Endodermal cell (in vitro differentiated cells): ENCODE data around the gene ATXN7L1. TPM values are rescaled to one million over a fixed set of nuclear protein-coding genes. Genes with fewer than 3 reads are reported as not detected.

Source experiments
- DNase-seq: peaks from one replicate; pipeline ENCODE4 v3.0.0-alpha.2; 2017
- H3K27ac ChIP-seq: 2 replicates; pipeline ENCODE4 v1.5.1; 2013; ENCODE audit warnings: mild to moderate bottlenecking, low read depth, low read length, moderate library complexity
- H3K27me3 ChIP-seq: 2 replicates; pipeline ENCODE4 v1.6.1; 2013; ENCODE audit warnings: mild to moderate bottlenecking, low read length, moderate library complexity; ENCODE audit not compliant: insufficient read depth, control insufficient read depth, poor library complexity, severe bottlenecking
- H3K36me3 ChIP-seq: 2 replicates; pipeline ENCODE4 v1.7.0; 2013; ENCODE audit warnings: mild to moderate bottlenecking, low read length, moderate library complexity; ENCODE audit not compliant: control insufficient read depth, insufficient read depth
- H3K4me1 ChIP-seq: one replicate; pipeline ENCODE4 v1.7.0; 2013; ENCODE audit warnings: low read length; ENCODE audit not compliant: control insufficient read depth, insufficient read depth
- H3K4me3 ChIP-seq: 2 replicates; pipeline ENCODE4 v1.5.1; 2013; ENCODE audit warnings: mild to moderate bottlenecking, low read length, moderate library complexity
- H3K9ac ChIP-seq: 2 replicates; pipeline ENCODE4 v1.6.1; 2013; ENCODE audit warnings: mild to moderate bottlenecking, low read length, moderate library complexity; ENCODE audit not compliant: poor library complexity, severe bottlenecking; ENCODE audit errors: extremely low read depth
- H3K9me3 ChIP-seq: 2 replicates; pipeline ENCODE4 v1.6.1; 2013; ENCODE audit warnings: mild to moderate bottlenecking, low read length, moderate library complexity; ENCODE audit not compliant: control insufficient read depth
- H3K27ac Mint-ChIP-seq: 2 replicates; pipeline ENCODE4 v1.8.0; 2020; ENCODE audit warnings: mixed read lengths
- H3K27me3 Mint-ChIP-seq: 2 replicates; pipeline ENCODE4 v1.8.0; 2021; ENCODE audit warnings: mild to moderate bottlenecking, mixed read lengths; ENCODE audit not compliant: insufficient read depth
- H3K36me3 Mint-ChIP-seq: 2 replicates; pipeline ENCODE4 v1.8.0; 2020; ENCODE audit warnings: low read depth, mixed read lengths
- H3K4me1 Mint-ChIP-seq: 2 replicates; pipeline ENCODE4 v1.8.0; 2020; ENCODE audit warnings: mixed read lengths
- H3K4me3 Mint-ChIP-seq: 2 replicates; pipeline ENCODE4 v1.8.0; 2020; ENCODE audit warnings: mild to moderate bottlenecking, moderate library complexity, mixed read lengths
- H3K9me3 Mint-ChIP-seq: 2 replicates; pipeline ENCODE4 v1.8.0; 2020; ENCODE audit warnings: mild to moderate bottlenecking, mixed read lengths
- WGBS, 2 experiments: methylation state at CpG; one replicate each; pipeline versions ENCODE4 v1.1.5 to v1.1.7; 2013; ENCODE audit warnings: missing lambda C conversion rate in 2 of 2, mixed read lengths in 1 of 2; ENCODE audit not compliant: insufficient coverage in 1 of 2, insufficient read length in 1 of 2; 5-methylcytosine and 5-hydroxymethylcytosine counted together
- total RNA-seq, 2 donors: library from RNA; stranded (reverse); fragmentation: NEBNext Ultra II Directional in 1 of 2; extraction: Animal tissue kit (Norgen Biotek cat#: 25700) in 1 of 2; gene quantifications; 2 replicates in 1 of 2; 3 replicates in 1 of 2; pipeline ENCODE4 v1.2.1, GENCODE V29; 2021
- TF ChIP-seq, protein P1 (sequence below): fragments of 200-600 bp; sonication (generic); conservative IDR thresholded peaks from 2 replicates; pipeline ENCODE4 v1.5.0; 2021; ENCODE audit warnings: antibody characterized with exemption, mild to moderate bottlenecking

ATXN7L1 gene
- total RNA-seq, 2 donors from 2014 or later: 16.9 to 30.4 TPM

DNA sequence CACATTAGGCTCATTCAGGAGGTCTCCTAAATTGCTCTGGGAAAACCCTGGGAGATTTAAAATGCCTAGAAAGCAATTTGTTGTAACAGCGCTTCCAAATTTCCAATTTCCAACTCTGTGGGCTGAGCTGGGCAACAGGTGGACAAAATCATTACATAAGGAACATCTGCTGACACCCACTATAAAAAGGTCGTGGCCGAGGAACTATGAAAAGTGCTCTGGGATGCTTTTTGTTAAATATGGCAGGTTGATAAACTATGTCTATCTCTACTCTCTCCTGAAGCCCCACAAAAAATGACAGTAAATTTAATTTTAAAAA is 45.1 kb downstream of the ATXN7L1 start:
- H3K9ac ChIP-seq: no peak overlapping the region
- H3K27me3 Mint-ChIP-seq: no peaks in the 10 kb centered on the region
- 84% methylated on average over 3 of the region's 3 CpGs; no CpG with 5 or more reads in 1 of the 2 experiments for WGBS, 2 experiments
- H3K4me1 ChIP-seq: peaks cover 4% of the 10 kb centered on the region
- H3K36me3 Mint-ChIP-seq: peaks cover 4% of the 10 kb centered on the region
- no peaks in the 10 kb centered on the region for H3K36me3 ChIP-seq
- no peak overlapping the region for H3K4me3 Mint-ChIP-seq
- no peak for DNase-seq
- H3K4me3 ChIP-seq: no peak overlapping the region
- no peak overlapping the region for H3K27ac Mint-ChIP-seq
- H3K9me3 ChIP-seq: no peaks in the 10 kb centered on the region
- TF ChIP-seq, protein P1, sequence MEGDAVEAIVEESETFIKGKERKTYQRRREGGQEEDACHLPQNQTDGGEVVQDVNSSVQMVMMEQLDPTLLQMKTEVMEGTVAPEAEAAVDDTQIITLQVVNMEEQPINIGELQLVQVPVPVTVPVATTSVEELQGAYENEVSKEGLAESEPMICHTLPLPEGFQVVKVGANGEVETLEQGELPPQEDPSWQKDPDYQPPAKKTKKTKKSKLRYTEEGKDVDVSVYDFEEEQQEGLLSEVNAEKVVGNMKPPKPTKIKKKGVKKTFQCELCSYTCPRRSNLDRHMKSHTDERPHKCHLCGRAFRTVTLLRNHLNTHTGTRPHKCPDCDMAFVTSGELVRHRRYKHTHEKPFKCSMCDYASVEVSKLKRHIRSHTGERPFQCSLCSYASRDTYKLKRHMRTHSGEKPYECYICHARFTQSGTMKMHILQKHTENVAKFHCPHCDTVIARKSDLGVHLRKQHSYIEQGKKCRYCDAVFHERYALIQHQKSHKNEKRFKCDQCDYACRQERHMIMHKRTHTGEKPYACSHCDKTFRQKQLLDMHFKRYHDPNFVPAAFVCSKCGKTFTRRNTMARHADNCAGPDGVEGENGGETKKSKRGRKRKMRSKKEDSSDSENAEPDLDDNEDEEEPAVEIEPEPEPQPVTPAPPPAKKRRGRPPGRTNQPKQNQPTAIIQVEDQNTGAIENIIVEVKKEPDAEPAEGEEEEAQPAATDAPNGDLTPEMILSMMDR: no peak
- no peaks in the 10 kb centered on the region for H3K9me3 Mint-ChIP-seq
- peaks cover 31% of the 10 kb centered on the region for H3K4me1 Mint-ChIP-seq
- H3K27me3 ChIP-seq: no peaks in the 10 kb centered on the region
- no peak overlapping the region for H3K27ac ChIP-seq

DNA sequence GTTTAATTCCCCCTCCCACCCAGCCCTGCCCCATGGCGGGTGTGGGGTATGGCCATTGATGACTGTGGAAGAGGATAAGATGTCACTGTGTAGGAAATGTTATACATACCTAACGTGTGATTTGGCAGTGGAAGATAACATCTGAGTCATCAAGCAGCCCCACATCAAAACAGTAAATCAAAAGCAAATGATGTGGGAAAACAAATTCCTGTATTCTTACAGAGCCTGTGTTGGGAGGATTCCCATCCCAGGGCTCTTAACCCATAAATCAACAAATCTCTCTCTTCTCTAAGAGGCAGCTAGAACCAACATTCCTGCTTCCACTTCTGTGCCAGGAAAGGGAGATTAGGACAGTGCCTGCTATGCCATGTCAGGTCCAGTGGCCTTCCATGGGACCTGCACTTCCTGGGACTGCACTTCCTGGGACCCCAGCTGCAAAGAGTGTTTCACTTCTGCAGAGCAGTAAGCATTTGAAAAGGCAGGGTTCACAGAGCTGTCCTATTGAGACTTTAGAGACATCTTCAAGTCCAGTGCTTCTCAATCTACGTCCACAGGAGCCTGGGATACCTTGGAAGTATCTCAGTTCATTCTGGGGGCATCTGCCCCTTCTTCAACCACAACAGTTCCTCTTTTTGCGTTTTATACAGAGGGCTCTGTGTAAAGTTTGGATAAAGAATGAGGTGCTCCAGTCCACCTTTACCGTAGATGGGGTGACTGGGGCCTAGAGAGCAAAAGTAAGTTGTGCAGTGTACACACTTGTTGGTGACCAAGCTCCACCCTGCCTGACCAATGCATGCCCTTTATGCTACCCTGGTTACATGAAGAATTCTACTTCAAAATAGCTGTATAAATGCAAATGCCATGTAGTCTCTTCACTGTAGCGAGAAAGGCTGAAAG is 45.7 kb downstream of the ATXN7L1 start:
- Mint-ChIP-seq H3K27me3 (no peaks in the 10 kb centered on the region), H3K9me3 (no peaks in the 10 kb centered on the region), H3K4me1 (peaks cover 30% of the 10 kb centered on the region), H3K4me3 (no peak overlapping the region), H3K36me3 (peaks cover 4% of the 10 kb centered on the region), H3K27ac (no peak overlapping the region)
- TF ChIP-seq, protein P1: no peak
- DNase-seq: no peak
- H3K9ac ChIP-seq: no peak overlapping the region
- no peak overlapping the region for H3K4me3 ChIP-seq
- H3K27me3 ChIP-seq: no peaks in the 10 kb centered on the region
- H3K9me3 ChIP-seq: no peaks in the 10 kb centered on the region
- no peak overlapping the region for H3K27ac ChIP-seq
- no peaks in the 10 kb centered on the region for H3K36me3 ChIP-seq
- WGBS, 2 experiments: 65 to 71% methylated on average over 4 to 5 of the region's 6 CpGs
- H3K4me1 ChIP-seq: peaks cover 4% of the 10 kb centered on the region

DNA sequence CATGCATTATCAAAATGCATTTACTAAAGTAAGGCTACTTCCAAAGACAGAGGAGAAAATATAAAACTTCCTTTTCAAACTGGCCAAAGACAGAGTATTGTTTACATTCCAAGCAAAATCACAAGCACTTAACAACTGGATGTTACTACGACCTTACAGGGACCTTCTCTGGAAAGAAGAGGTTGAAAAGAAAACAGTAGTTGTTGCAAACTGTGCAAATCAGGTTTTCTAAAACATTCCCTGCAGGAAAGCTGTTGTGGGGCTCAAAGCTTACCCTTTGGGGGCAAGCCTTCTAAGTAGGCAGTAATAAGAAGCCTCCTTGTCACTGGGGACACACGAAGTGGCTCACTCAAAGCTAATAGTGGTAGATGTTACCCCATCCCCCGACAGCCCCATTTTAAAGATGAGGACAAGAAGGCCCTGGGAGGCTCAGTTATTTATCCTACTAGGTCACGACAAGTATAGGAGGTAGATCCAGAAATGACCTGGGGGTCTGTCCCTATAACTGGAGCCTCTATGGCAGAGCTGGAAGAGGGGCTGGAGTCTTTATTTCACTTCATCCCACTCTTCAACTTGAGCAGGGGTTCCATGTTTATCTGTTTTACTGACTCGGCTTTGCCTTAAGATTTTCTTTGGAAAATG is 46.6 kb downstream of the ATXN7L1 start:
- Histone ChIP-seq H3K4me3 (no peak overlapping the region), H3K27me3 (no peaks in the 10 kb centered on the region), H3K9ac (no peak overlapping the region), H3K27ac (no peak overlapping the region), H3K9me3 (no peaks in the 10 kb centered on the region), H3K4me1 (peaks cover 4% of the 10 kb centered on the region), H3K36me3 (no peaks in the 10 kb centered on the region)
- no peaks in the 10 kb centered on the region for H3K27me3 Mint-ChIP-seq
- TF ChIP-seq, protein P1: no peak
- 78 to 86% methylated on average over 3 to 5 of the region's 5 CpGs for WGBS, 2 experiments
- peaks cover 4% of the 10 kb centered on the region for H3K36me3 Mint-ChIP-seq
- no peak overlapping the region for H3K27ac Mint-ChIP-seq
- no peaks in the 10 kb centered on the region for H3K9me3 Mint-ChIP-seq
- H3K4me3 Mint-ChIP-seq: no peak overlapping the region
- DNase-seq: no peak
- H3K4me1 Mint-ChIP-seq: peaks cover 35% of the 10 kb centered on the region
